EH (cell line): ENCODE measurements around the gene KIF1C.

ENCODE experiments used
- DNase-seq: peaks from one replicate; pipeline ENCODE4 v3.0.0-alpha.2; 2015; ENCODE audit warnings: low read depth

Gene KIF1C

DNA sequence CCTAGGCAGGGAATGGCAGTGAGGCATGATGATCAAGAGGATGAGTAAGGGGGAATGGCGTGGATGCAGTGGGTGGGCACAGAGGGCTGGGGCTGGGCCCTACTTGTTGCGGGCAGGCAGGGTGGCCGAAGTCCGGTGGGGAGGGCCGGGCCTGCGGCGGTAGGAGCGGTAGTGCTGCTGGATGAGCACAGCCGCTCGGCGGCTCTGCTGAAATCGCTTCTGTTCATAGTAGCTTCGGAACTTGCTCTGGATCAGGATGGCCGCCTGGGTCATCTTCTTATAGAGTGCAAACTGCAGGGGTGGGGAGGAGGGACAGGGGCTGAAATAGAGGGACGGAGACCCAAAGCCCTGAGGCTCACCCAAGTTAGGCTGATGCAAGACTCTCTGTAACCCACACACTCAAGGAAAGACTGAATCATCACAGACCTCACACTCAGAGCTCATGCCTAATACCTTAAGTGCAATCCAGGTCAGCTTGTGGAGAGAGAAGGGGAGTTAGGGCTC lies 28.7 kb upstream of the KIF1C start:
- peak; percentile 95 for DNase-seq

DNA sequence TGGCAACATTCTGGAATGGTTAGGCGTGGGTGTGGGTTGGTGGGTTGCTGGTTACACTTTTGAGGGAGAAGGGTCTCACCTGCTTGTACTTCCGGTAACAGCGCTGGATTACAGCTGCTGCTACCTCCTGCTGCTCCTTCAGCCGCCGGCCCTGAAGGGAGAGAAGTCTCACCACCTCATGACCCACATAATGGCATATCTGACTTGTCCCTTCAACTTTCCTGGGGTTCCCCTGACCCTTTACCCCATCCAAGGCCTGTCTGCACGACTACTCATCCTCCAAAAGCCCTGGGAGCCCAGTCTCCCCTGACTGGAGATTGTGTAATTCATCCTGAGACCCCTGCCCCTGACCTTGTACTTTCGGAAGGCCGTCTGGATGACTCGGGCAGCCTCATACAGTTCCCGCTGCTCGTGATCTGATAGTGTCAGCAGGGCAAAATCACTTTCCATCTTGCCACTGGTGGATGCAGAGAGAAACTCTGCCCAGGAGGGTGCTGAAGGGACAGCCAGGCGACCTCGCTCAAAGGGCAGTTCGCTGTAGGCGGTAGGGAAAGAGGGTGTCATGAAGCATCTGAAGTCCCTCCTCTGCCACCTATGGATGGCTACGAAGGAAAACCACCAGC lies 28.1 kb upstream of the KIF1C start:
- peak; percentile 53 for DNase-seq

DNA sequence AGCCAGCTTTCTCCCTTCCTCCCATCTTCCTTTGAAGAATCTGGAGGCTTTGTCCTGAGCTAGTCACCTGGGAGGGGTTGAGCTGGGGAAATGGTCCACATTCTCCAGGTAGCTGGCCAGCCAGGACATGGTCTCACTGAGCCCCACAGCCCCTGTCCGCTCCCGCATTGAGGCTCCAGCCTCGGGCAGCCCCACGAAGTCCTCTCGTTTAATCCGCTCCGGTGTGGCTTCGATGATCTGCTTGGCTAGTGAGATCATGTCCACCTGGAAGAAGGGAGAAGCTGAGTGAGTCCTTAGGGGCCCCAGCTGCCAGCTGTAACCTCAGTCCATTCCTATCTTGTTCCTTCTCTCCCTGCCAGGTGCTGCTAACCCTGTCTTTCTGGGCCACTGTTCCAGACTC lies 27.5 kb upstream of the KIF1C start:
- no peak for DNase-seq

DNA sequence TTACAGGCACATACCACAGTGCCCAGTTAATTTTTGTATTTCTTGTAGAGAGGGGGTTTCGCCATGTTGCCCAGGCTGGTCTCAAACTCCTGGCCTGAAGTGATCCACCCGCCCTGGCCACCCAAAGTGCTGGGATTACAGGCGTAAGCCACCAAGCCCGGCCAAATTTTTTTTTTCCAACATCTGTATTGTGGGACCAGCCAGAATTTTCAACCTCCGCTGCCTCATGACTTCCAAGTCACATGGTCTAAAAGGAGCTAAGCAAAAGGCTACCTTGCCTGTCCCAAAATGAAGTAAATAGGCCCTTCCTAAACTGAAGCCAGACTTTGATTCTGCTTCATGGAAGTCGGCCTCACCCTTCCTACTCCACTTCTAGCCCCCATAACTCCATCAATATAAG lies 25.9 kb upstream of the KIF1C start:
- no peak for DNase-seq

DNA sequence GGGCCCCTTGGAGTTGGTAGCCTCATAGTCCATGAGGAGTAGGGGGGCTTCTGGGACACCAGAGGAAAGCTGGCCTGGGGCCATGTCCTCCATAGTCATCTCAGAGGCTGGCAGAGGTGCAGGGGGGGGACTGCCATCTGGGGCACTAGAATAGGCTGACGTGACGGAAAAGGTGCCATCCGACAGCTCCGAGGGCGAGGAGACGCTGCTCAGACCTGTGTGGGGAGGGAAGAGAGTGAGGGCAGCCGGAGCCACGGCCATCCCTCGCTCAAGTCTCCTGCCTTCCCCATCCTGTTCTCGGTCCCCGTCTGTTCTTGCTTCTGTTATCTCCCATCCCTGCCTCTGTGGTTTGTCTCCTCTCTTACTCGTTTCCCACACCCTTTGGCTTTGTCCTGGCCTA lies 25.4 kb upstream of the KIF1C start:
- DNase-seq: no peak

DNA sequence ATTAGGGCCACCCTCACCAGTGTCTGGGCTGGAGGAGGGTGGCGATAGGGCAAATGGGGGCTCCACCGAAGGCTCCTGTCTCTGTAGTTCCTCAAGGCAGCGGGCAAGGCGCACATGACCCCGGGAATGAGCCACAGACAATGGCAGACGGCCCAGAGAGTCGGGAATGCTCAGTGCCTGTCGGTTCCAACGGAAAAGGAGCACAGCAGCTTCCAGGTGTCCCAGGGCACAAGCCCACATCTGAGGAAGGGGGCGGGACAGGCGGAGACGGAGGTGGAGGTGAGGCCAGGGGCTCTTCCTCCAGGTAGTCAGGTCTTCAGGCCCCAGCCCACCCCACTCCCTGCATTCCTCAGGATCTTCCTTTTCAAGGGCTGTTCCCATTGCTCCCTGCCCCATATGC lies 25.0 kb upstream of the KIF1C start:
- DNase-seq: no peak

DNA sequence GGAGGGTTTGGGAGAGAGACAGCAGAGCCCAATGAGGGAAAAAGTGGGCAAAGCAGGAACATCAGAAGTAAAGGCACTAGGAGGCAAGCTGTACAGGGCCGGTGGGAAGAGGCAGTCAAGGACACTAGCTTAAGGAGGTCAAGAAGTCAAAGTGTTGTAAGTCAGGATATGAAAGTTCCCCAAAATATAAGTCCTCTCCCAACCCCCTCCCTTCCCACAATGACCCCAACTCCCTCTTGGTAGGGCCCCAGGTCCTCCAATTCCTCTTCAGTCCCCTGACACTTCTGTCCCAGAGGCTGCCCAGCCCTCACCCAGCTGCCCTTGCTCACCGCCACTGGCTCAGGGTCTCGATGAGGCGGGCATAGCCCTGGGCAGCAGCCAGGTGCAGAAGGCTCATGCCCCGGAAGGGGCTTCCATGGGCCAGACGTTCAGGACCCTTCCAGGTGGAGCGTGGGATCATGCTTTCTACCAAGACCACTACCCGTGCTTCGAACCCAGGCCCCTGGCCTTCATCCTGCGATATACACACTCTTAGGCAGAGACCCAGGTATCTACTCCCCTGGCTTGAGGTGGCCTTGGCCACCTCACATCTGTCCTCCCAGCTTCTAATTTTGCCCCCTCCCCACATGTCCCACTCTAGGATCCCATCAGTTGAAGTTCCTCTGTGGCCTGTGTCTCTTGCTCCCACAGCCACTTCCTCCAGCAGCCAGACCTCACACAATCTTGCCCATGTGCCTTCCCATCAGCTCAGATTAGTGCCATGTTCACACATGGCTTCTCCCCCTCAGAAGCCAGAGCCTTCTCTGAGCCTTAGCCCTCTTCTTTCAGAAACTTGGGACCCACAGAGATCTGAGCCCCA lies 24.3 kb upstream of the KIF1C start:
- no peak for DNase-seq

DNA sequence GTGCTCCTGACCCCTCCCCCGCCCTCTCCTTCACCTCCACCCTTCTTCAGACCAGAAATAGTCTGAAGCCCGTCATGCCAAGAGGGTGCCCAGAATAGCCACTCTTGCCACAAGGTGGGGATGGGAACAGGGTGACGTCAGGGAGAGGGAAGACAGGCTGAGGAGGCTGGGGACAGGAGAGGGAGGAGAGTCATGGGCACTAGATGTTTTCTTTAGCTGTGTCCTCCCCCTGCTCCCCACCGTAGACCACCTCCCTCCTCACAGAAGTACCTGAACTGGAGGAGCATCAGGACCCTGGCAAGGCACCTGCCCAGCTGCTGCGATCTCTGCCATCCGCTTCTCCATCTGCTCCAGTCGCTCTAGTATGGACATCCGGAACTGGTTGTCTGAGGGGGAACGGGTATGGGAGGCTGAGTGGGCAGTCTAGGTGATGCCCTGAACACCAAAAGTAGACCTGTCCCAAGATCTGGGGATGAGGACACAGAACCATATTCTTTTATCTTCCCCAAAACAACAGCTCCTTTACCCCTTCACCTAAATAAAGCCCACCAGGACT lies 23.6 kb upstream of the KIF1C start:
- no peak for DNase-seq

DNA sequence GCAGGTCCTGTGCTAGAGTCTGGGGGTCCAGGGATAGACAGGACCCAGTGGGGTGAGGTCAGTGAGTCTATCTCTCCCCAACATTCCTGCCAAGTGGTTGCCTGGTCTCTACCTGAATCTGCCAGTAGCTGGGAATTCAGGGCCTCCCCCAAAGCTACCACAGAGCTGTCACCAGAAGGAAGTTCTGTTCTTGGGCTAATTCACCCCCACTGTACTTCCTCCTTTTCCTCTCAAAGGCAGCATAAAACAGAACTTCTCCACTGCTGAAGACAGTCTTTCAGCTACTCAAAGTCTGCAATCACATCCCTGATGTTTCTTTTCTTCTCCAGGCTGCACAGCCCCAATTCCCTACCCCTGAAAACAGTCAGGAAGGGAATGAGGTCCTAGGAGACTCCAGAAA lies 19.0 kb upstream of the KIF1C start:
- DNase-seq: no peak

DNA sequence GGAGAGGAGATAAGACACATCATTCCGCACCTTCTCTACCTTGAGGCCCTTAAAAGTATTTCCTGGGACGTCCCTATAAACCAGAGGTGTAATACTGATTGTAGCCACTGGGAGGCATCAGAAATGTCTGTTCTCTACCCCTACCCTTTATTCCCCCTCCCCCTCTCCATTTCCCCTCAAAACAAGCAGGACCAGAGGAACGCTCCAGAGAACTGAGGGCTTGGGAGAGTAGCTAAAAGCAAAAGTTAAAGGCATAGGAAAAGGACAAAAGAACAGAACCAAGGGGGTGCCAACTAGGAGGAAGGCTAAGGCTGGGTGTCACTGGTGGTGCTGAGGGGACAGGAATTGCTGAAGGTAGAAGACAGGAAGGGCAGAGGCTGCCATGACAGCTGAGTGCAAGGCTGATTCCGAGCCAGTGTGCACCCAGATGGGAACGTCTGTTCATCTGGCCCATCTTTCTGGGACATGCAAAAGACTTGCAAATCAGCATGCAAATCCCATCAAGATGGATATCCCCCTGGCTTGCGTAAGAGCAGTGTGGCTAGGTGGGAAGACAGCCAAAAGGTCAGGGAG lies 17.0 kb upstream of the KIF1C start:
- DNase-seq: peak; percentile 67

DNA sequence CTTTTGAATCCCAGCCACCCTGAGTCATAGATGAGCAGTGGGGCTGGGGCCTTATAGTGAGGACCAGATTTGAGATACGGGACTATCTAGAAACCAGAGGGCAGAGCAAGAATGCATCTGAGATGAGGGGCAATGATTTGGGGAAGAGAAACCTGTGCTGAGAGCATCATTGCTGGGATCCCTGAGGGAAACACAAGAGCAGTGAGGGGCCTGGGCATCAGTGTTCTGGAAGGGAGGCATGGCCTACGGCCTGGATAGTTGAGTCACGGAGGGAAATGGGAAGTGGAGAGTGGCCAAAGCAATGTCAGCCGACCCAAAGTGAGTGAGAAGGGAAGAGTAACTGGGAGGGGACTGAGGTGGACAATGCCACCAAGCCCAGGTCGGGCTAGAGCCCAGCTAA lies 15.4 kb upstream of the KIF1C start:
- DNase-seq: peak; percentile 15

DNA sequence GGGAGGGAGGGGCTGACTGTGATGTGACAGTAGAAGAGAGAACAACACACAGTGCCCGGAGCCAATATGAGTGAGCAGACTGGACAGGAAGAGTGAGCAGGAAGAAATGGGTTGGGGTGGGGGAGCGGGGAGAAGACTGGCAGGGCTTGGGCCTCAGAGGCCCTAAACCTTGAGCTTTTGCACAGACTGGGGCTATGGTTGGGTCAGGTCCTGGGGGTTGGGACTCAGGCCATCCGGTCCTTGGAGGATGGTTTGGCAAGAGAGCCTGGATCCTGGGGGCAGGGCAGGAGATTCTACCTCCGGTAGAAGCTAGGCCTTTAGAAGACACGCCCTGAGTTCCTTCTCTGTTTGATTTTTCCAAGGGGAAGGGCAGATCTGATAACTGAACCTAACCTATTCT lies 11.3 kb upstream of the KIF1C start:
- DNase-seq: peak; percentile 55

DNA sequence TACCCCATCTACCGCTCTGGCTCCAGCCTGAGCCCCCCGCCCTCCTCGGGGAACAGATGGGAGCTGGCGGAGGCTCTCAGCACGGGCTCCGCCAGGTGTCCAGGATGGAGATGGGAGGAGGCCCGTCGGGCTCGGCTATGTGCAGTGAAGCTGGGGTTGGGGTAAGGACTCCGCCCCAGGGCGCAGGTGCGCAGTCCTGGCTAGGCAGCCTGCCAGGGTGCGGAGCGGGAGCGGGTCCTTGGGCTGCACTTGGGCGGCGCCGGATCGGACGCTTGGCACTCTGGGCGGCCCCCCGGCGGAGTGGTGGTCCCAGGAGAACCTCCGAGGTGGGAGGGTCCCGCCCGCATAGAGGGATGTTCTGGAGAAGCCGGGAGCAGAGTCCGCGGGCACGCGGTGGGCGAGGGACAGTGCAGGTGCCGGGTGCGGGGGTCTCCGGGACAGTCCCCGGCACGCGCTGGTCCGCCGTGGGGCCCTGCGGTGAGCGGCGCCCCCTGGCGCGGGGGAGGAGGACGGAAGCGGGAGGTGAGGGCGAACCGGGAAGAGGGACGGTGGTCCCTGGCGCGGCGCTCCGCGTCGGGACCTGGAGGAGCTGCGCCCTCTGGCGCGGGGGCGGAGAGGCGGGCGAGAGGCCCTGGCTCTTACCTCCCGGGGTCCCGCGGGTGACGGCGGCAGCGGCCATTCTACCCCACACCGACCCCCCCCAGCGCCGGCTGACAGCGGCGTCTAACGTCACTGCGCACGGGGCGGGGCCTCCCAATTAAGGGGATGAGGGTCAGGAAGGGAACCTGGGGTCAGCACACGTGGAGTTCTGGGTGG lies 10.6 kb upstream of the KIF1C start, which contains the start of gene CAMTA2:
Gene CAMTA2, minus strand, starts transcription at position 725 of the 816 bp plus-strand sequence. CDS start 1,453 bp downstream, outside the sequence.
- DNase-seq: peak; percentile 84

DNA sequence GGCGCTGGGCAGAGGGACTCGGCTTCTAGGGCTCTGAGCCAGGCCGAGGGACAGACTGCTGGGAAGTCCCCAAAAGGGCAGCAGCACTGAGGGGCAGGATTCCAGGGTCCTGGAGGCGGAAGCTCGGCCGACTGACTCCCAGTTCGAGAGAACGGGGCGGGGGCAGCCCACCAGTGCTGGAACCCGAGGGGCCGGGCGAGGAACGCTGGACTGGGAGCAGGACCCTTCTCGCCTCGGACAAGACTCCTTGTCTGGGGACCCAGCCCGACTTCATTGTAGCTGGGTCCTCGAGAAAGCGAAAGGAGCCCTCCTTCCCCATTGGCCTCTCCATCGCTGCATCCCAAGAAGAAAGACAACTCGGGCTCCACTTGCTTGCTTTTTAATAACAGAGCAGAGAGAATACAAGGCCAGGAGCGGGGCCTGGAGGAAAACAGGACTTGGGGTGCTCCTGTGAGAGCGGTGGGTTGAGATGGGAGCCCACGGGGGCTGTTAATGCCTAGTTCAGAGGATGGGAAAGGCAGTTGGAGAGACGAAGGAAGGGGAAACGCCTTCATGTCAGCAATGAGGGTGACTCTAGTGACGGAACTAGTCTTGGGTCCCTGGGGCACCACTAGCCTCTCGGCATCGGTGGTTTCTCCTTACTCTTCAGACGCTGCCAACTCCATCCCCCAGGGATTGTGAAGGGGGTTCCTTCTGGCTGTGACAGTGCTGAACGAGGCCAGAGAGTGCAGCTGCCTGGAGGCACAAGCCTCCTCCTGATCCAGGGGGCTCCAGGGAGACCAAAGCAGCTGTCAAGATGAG lies 9.8 kb upstream of the KIF1C start:
- DNase-seq: peak; percentile 18

DNA sequence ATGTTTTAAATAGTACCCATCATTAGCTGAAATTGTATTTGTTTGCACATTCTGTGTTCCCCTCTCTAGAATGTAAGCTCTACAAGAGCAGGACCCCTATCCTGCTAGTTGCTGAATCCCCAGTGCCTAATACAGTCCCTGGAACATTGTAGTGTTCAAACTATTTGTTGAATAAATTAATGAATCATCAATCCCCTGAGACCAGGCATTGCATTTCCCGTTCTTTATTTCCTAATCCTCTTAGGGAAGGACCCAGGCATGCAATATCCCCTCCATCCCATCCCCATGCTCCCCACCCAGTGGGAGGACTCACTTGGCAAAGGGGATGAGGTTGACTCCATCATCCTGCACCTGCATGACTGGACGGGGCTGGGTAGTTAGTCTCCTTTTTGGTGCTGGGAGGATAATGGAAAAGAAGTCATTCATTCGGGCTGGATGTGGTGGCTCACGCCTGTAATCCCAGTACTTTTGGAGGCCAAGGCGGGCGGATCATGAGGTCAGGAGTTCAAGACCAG lies 3.6 kb upstream of the KIF1C start:
- DNase-seq: no peak

DNA sequence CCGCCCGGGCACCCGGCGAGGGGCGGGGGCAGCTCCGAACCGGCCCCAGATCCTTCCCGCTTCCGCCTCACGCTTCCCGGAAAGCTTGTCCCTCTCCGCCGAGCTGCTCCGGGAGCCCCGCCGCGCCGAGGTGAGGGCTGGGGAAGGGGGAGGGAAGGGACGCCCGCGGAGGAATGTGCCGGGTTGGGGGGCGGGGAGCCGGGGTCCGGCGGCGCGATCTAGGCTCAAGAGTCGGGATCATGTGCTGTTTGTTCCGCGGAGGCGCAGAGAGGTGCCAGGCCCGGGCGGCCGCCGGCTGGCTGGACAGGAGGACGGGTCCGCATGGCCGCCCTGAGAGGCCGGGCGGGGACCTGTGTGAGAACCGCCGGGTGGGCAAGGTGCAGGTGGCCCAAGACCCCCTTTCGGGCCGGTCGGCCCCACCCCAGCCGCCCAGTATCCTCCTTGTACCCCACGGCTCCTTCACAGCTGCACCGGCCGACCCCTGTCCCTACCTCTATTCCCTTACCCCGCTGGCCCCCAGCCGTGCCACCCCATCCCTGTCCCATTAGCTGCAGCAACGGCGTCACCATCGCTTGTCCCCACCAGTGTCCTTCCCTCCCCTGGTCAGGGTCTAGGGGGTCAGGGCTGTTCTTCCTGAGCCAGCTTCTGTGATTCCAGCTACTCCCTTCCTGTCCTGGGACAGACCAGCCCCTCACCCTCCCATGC lies 429 bp downstream of the KIF1C start:
- DNase-seq: peak; percentile 20

DNA sequence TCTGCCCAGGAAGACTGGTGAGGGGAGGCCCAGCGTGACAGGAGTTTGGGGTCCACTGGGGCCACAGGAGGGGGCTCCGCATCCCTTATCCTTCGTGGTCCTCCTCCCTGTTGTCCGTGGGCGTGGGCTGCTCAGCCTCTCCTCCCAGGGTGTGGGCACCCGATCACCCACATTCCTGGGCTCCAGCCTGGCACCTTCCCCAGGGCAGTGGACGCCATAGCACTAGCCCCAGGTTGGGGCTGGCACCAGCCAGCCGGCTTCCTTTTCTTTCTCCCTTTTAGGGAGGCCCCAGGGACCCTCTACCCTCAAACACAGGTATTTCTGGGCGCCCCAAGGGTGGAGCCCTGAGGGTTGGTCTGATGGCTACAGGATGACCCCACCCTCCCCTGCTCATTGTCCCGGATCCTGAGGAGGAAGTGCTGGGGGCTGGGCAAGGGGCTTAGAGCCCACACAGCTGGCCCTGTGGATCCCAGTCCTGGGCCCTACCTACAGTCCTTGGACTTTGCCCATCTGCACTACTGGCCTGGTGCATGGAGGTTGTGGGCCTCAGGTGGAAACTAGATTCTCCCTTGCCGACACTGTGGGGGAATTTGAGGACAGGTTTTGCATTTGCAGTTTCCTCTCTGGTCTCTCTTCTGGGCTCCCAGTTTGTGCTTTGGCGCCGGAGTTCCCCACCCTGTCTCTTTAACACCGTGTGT lies 1.1 kb downstream of the KIF1C start:
- peak; percentile 13 for DNase-seq

DNA sequence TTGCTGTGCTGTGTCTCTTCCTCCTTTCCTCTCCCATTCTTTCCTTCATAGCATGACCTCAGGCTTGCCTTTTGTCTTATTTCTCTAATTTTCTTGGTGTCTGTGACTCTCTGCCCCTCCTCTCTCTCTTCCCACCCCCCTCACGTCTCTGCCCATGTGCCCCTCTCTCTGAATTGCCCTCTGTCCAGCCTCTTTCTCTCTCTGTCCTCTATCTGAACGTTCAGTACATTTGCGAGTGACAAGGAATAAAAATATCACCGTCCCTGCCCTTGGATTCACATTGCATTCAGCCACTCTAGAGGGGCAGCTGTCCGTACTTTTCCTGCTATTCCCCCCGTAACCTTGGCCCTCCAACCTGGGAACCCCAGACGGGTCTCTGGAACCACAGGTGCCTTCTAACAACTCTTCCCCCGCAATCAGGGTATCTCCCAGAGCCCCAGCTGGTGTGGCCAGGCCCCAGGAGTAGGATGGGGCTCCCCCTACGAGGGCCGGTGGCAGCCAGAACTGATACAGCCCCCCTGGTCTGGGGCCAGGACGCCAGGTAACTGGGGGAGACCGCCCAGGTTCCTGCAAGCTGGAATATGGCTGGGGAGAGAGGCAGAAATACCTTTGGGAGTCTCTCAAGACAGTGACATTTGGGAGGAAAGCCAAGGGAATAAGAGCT lies 1.8 kb downstream of the KIF1C start:
- no peak for DNase-seq

DNA sequence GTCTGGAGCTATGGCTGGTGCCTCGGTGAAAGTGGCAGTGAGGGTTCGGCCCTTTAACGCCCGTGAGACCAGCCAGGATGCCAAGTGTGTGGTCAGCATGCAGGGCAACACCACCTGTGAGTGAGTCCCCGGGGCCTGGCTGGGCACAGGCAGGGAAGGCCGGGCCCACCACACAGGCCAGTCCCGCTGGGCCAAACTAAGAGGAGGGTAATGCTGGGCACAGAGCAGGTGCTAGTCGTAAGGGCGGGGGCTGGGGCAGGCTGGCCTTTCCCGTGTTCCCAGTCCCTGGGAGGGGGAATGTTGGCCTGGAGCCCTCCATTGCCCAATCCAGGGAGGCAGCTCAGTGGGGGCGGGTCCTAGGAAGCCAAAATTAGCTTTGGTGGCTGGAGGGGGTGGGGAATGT lies 2.5 kb downstream of the KIF1C start:
- peak; percentile 60 for DNase-seq
